HG02840 (cell line): Measurements from ENCODE around the gene PGA4.
"Not testable (repeated sequence)": the region's sequence is repeated elsewhere in the genome, so short reads cannot be mapped to it uniquely, and the experiment has no call there.

Experiments
- ATAC-seq: cut with Tn5 transposase; IDR thresholded peaks from one replicate; pipeline ENCODE4 v1.9.1; 2021; ENCODE audit warnings: mild to moderate bottlenecking, moderate library complexity, moderate number of reproducible peaks; ENCODE audit not compliant: unreplicated experiment, low FRiP score

Gene PGA4

GRCh38 chr11:61248071-61248470, 25.9 kb downstream of the PGA4 start:
- ATAC-seq: not testable (repeated sequence)

- not testable (repeated sequence) for ATAC-seq
Measured at GRCh38 chr11:61249201-61249600, 27.1 kb downstream of the PGA4 start.

- ATAC-seq: not testable (repeated sequence)
Measured at GRCh38 chr11:61250796-61251765, 28.9 kb downstream of the PGA4 start.

GRCh38 chr11:61252332-61252731, 30.2 kb downstream of the PGA4 start:
- ATAC-seq: not testable (repeated sequence)

- ATAC-seq: no peak
Measured at GRCh38 chr11:61254403-61255025, 32.4 kb downstream of the PGA4 start.

GRCh38 chr11:61256710-61257482, 34.7 kb downstream of the PGA4 start:
- no peak for ATAC-seq

- ATAC-seq: no peak
Measured at GRCh38 chr11:61258546-61258945, 36.4 kb downstream of the PGA4 start.

GRCh38 chr11:61259363-61259762, 37.2 kb downstream of the PGA4 start:
- ATAC-seq: no peak

- ATAC-seq: no peak
Measured at GRCh38 chr11:61264371-61264770, 42.2 kb downstream of the PGA4 start.

GRCh38 chr11:61264795-61265194, 42.6 kb downstream of the PGA4 start:
- ATAC-seq: no peak

- ATAC-seq: no peak
Measured at GRCh38 chr11:61265357-61265756, 43.2 kb downstream of the PGA4 start.

- no peak for ATAC-seq
Measured at GRCh38 chr11:61266602-61267001, 44.5 kb downstream of the PGA4 start.

- no peak for ATAC-seq
Measured at GRCh38 chr11:61267437-61267841, 45.3 kb downstream of the PGA4 start.

GRCh38 chr11:61268588-61269250, 46.6 kb downstream of the PGA4 start:
- ATAC-seq: no peak

- ATAC-seq: no peak
Measured at GRCh38 chr11:61270354-61271076, 48.4 kb downstream of the PGA4 start.

GRCh38 chr11:61272731-61273130, 50.6 kb downstream of the PGA4 start:
- no peak for ATAC-seq

GRCh38 chr11:61273178-61274078, 51.3 kb downstream of the PGA4 start:
- no peak for ATAC-seq

- ATAC-seq: no peak
Measured at GRCh38 chr11:61274084-61274483, 51.9 kb downstream of the PGA4 start.

- ATAC-seq: no peak
Measured at GRCh38 chr11:61275191-61275590, 53.0 kb downstream of the PGA4 start.
